IMR-90 (cell line): Measurements from ENCODE around the gene GRM8. TPM values are rescaled to one million over a fixed set of nuclear protein-coding genes. Genes with fewer than 3 reads are reported as not detected.

Experiments
- ATAC-seq: fragments of 200-7000 bp; cut with Tn5 transposase; 2 replicates; pipeline ENCODE4 v1.9.1; 2020; ENCODE audit warnings: low read depth, mild to moderate bottlenecking, moderate library complexity
- BruUV-seq: library from RNA; stranded (reverse); fragments of 400-500 nt; replicated peaks from 2 replicates; lab custom pipeline; 2021; lab: Mats Ljungman, UMichigan
- CTCF ChIA-PET: fragments of 300-600 bp; formaldehyde crosslinking; extraction: SDS; loops from one replicate; lab custom pipeline; 2021; ENCODE audit warnings: antibody characterized with exemption; lab: Yijun Ruan, JAX
- POLR2A ChIA-PET: fragments of 300-600 bp; sonication (Branson Sonifier 250); formaldehyde crosslinking; loops from one replicate; lab custom pipeline; 2022; ENCODE audit warnings: antibody characterized with exemption; ENCODE audit not compliant: unreplicated experiment; lab: Charles Lee
- DNase-seq: peaks from one replicate; pipeline ENCODE4 v3.0.0; 2013
- H2AFZ ChIP-seq: replicated peaks from 2 replicates; pipeline ENCODE3; 2013; ENCODE audit warnings: low read length, mild to moderate bottlenecking; ENCODE audit not compliant: poor library complexity
- H2AK5ac ChIP-seq: 2 replicates; pipeline ENCODE4 v1.6.1; 2013; ENCODE audit warnings: low read depth, low read length, inconsistent platforms
- H2AK9ac ChIP-seq: replicated peaks from 2 replicates; pipeline ENCODE3; 2013; ENCODE audit warnings: mild to moderate bottlenecking, low read depth, low read length, moderate library complexity; ENCODE audit not compliant: poor library complexity
- H2BK120ac ChIP-seq: 2 replicates; pipeline ENCODE4 v1.6.1; 2013; ENCODE audit warnings: low read depth, low read length, inconsistent platforms
- H2BK15ac ChIP-seq: 3 replicates; pipeline ENCODE4 v1.6.1; 2013; ENCODE audit warnings: low read depth, low read length, inconsistent platforms
- H2BK20ac ChIP-seq: 2 replicates; pipeline ENCODE4 v1.6.1; 2013; ENCODE audit warnings: low read depth, mild to moderate bottlenecking, inconsistent platforms, low read length, moderate library complexity
- H2BK5ac ChIP-seq: 2 replicates; pipeline ENCODE4 v1.6.1; 2013; ENCODE audit warnings: mild to moderate bottlenecking, low read depth, low read length, inconsistent platforms; ENCODE audit not compliant: poor library complexity, severe bottlenecking
- H3K14ac ChIP-seq: replicated peaks from 2 replicates; pipeline ENCODE4 v1.6.1; 2013; ENCODE audit warnings: low read depth, low read length, inconsistent platforms
- H3K18ac ChIP-seq: 2 replicates; pipeline ENCODE4 v1.6.1; 2013; ENCODE audit warnings: low read depth, low read length, control low read depth
- H3K23ac ChIP-seq: 2 replicates; pipeline ENCODE4 v1.6.1; 2013; ENCODE audit warnings: low read depth, low read length, inconsistent platforms
- H3K27ac ChIP-seq: 2 replicates; pipeline ENCODE4 v1.5.1; 2013; ENCODE audit warnings: mild to moderate bottlenecking, control low read depth, low read length; ENCODE audit not compliant: insufficient read depth
- H3K27me3 ChIP-seq: 2 replicates; pipeline ENCODE4 v1.6.1; 2013; ENCODE audit warnings: low read length; ENCODE audit not compliant: control insufficient read depth, insufficient read depth
- H3K36me3 ChIP-seq: 2 replicates; pipeline ENCODE4 v1.6.1; 2013; ENCODE audit warnings: low read length, mixed read lengths; ENCODE audit not compliant: control insufficient read depth, insufficient read depth
- H3K4ac ChIP-seq: 2 replicates; pipeline ENCODE4 v1.6.1; 2013; ENCODE audit warnings: low read depth, low read length, inconsistent platforms
- H3K4me1 ChIP-seq: 2 replicates; pipeline ENCODE4 v1.6.1; 2013; ENCODE audit warnings: low read length, mixed read lengths; ENCODE audit not compliant: control insufficient read depth, insufficient read depth
- H3K4me2 ChIP-seq: 2 replicates; pipeline ENCODE4 v1.6.1; 2013; ENCODE audit warnings: low read depth, mild to moderate bottlenecking, control low read depth, low read length, moderate library complexity
- H3K4me3 ChIP-seq: 2 replicates; pipeline ENCODE4 v1.5.1; 2013; ENCODE audit warnings: low read depth, mild to moderate bottlenecking, control low read depth, low read length, moderate library complexity; ENCODE audit not compliant: insufficient read depth
- H3K56ac ChIP-seq: 2 replicates; pipeline ENCODE4 v1.6.1; 2013; ENCODE audit warnings: low read length, inconsistent platforms; ENCODE audit not compliant: insufficient read depth; ENCODE audit errors: extremely low read depth
- H3K79me1 ChIP-seq, 2 experiments: 2 replicates each; pipeline ENCODE4 v1.6.1; 2013; ENCODE audit warnings: low read length in 2 of 2, inconsistent platforms in 1 of 2, low read depth in 1 of 2
- H3K9ac ChIP-seq: 2 replicates; pipeline ENCODE4 v1.6.1; 2013; ENCODE audit warnings: low read depth, low read length, control low read depth
- H3K9me1 ChIP-seq: 2 replicates; pipeline ENCODE4 v1.6.1; 2013; ENCODE audit warnings: low read length, inconsistent platforms; ENCODE audit not compliant: insufficient read depth
- H3K9me3 ChIP-seq: 2 replicates; pipeline ENCODE4 v1.6.1; 2013; ENCODE audit warnings: low read length; ENCODE audit not compliant: control insufficient read depth, insufficient read depth
- H4K20me1 ChIP-seq: 2 replicates; pipeline ENCODE4 v1.6.1; 2013; ENCODE audit warnings: low read length, inconsistent platforms; ENCODE audit not compliant: insufficient read depth
- H4K5ac ChIP-seq: 2 replicates; pipeline ENCODE4 v1.6.1; 2013; ENCODE audit warnings: mild to moderate bottlenecking, low read depth, low read length, control low read depth
- H4K8ac ChIP-seq, 2 experiments: 2 replicates each; pipeline ENCODE4 v1.6.1; 2013; ENCODE audit warnings: low read depth in 2 of 2, low read length in 2 of 2, control low read depth in 1 of 2, inconsistent platforms in 1 of 2
- H4K91ac ChIP-seq: 2 replicates; pipeline ENCODE4 v1.6.1; 2013; ENCODE audit warnings: low read depth, low read length, inconsistent platforms; ENCODE audit not compliant: insufficient read depth
- CEBPB ChIP-seq: IDR thresholded peaks from 2 replicates; pipeline ENCODE4 v1.6.1; 2012; ENCODE audit warnings: low read depth, low read length, improper control_type of control experiment
- MXI1 ChIP-seq: IDR thresholded peaks from 2 replicates; pipeline ENCODE4 v1.6.1; 2012; ENCODE audit warnings: low read depth, mild to moderate bottlenecking, low read length, moderate library complexity, borderline replicate concordance
- POLR2A ChIP-seq: IDR thresholded peaks from 2 replicates; pipeline ENCODE4 v1.6.1; 2012; ENCODE audit warnings: mild to moderate bottlenecking, low read depth, low read length
- WGBS, 2 experiments: methylation state at CpG; one replicate each; pipeline versions ENCODE4 v1.1.5 to v1.1.7; 2013; ENCODE audit warnings: missing lambda C conversion rate in 2 of 2; ENCODE audit not compliant: insufficient read length in 1 of 2; ENCODE audit errors: extremely low coverage in 2 of 2; 5-methylcytosine and 5-hydroxymethylcytosine counted together
- dilution Hi-C: fragments of 300-500 bp; cut with HindIII; formaldehyde crosslinking; loops from one replicate; pipeline ENCODE4 v1.14.3; 2018; ENCODE audit warnings: low sequenced_read_pairs; ENCODE audit not compliant: unreplicated experiment
- in situ Hi-C: fragments of 300-500 bp; cut with MboI; formaldehyde crosslinking; loops from 3 replicates; pipeline ENCODE4 v1.14.3; 2019; ENCODE audit warnings: low sequenced_read_pairs, inconsistent platforms, mixed read lengths
- intact Hi-C: fragments of 100-400 bp; cut with micrococcal nuclease; formaldehyde crosslinking; loops from 2 replicates; pipeline ENCODE4 v1.10.0; 2022
- polyA plus RNA-seq, 3 experiments: library from polyadenylated mRNA; depleted of rRNA; stranded (reverse); fragments of >200 nt; gene quantifications; 2 replicates each; pipeline ENCODE4 v1.2.3, GENCODE V29; 2012; ENCODE audit warnings: low replicate concordance in 1 of 3
- total RNA-seq: library from RNA; depleted of rRNA; stranded (reverse); fragments of >200 nt; gene quantifications from 2 replicates; pipeline ENCODE4 v1.2.3, GENCODE V29; 2012

Gene GRM8
- total and polyA plus RNA-seq, 2 of the 4 experiments (the other 2 are of a cell fraction), result not detected

DNA sequence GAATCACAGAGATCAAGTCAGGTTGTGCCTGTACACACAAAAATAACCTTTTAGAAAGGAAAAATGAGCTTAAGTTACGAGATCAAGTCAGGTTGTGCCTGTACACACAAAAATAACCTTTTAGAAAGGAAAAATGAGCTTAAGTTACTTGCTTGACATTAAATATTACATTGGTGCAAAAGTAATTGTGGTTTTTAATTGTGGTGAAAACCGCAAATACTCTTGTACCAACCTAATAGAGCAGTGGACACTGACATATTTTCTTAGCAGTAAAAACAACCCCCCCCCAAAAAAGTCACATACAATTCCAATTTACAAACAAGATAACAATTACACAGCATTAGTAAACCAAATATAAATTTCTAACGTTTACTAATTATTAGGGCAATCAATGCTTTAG lies 595.6 kb downstream of the GRM8 start:
- ChIA-PET CTCF (no interaction called here), POLR2A (interaction anchor here (0.6 kb wide), 1 partner anchor 118 kb away, joined by 9 read pairs; no protein-coding TSS in a partner anchor)
- no peak overlapping the region for H4K5ac ChIP-seq
- TF ChIP-seq POLR2A (no peak), MXI1 (no peak), CEBPB (no peak)
- WGBS, 2 experiments, result no CpG with 5 or more reads among the region's 3 CpGs
- no peaks in the 10 kb centered on the region for H4K20me1 ChIP-seq
- no peak overlapping the region for H3K56ac ChIP-seq
- H4K91ac ChIP-seq, result no peak overlapping the region
- H3K36me3 ChIP-seq, result no peaks in the 10 kb centered on the region
- no peak overlapping the region for H3K4me2 ChIP-seq
- H3K9me1 ChIP-seq, result no peaks in the 10 kb centered on the region
- H3K9ac ChIP-seq, result no peak overlapping the region
- no peak overlapping the region for H2AFZ ChIP-seq
- no peak overlapping the region for H3K4me3 ChIP-seq
- peaks cover 6% of the 10 kb centered on the region; the same call in 1 of the 2 replicates for H3K9me3 ChIP-seq
- DNase-seq, result no peak
- H2AK5ac ChIP-seq, result no peak overlapping the region
- no peak overlapping the region for H3K27ac ChIP-seq
- H3K4ac ChIP-seq, result no peak overlapping the region
- no peak overlapping the region for H2AK9ac ChIP-seq
- H3K23ac ChIP-seq, result no peak overlapping the region
- no peak overlapping the region for H3K14ac ChIP-seq
- dilution Hi-C loops, result no loop called here
- H2BK20ac ChIP-seq, result no peak overlapping the region
- H2BK120ac ChIP-seq, result no peak overlapping the region
- no peaks in the 10 kb centered on the region for H3K27me3 ChIP-seq
- H2BK5ac ChIP-seq, result no peak overlapping the region
- in situ Hi-C loops, result no loop called here
- no peak overlapping the region for H2BK15ac ChIP-seq
- no peaks in the 10 kb centered on the region for H3K79me1 ChIP-seq
- no peaks in the 10 kb centered on the region for H3K4me1 ChIP-seq
- ATAC-seq, result no peak
- H3K18ac ChIP-seq, result no peak overlapping the region
- intact Hi-C loops, result no loop called here
- BruUV-seq, result no TSS peak
- H4K8ac ChIP-seq, result no peak overlapping the region
